Measurements from ENCODE around the gene DLK2.

DLK2 gene

DNA sequence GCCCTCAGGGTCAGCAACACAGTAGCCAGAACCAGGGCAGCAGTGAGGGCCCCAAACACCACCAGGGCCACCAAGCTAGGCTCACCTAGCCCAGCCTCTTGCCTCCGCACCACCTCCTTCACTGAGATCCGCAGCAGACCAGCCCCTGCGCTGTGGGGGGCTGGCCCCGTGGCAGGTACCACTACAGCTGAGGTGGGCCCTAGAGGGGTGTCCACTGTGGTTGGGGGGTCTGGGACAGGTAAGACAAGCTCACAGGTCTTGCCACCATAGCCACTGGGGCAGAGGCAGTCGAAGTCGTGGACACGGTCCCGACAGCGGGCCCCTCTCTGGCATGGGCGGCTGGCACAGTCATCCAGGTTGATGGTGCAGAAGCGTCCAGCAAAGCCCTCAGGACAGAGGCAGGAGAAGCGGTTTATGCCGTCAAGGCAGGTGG, 4.6 kb downstream of the DLK2 start:
- no peak for TF ChIP-seq EZH2phosphoT487 (IDR thresholded peaks at IDR 0.05; ENCODE audit: borderline replicate concordance, low read length)
- TF ChIP-seq, protein P1, sequence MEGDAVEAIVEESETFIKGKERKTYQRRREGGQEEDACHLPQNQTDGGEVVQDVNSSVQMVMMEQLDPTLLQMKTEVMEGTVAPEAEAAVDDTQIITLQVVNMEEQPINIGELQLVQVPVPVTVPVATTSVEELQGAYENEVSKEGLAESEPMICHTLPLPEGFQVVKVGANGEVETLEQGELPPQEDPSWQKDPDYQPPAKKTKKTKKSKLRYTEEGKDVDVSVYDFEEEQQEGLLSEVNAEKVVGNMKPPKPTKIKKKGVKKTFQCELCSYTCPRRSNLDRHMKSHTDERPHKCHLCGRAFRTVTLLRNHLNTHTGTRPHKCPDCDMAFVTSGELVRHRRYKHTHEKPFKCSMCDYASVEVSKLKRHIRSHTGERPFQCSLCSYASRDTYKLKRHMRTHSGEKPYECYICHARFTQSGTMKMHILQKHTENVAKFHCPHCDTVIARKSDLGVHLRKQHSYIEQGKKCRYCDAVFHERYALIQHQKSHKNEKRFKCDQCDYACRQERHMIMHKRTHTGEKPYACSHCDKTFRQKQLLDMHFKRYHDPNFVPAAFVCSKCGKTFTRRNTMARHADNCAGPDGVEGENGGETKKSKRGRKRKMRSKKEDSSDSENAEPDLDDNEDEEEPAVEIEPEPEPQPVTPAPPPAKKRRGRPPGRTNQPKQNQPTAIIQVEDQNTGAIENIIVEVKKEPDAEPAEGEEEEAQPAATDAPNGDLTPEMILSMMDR (IDR thresholded peaks at IDR 0.05; ENCODE audit: low read depth, low read length, poor library complexity, severe bottlenecking): no peak
- Histone ChIP-seq H3K9me2 (replicated peaks; ENCODE audit: control insufficient read depth, low read length) (no peaks in the 10 kb centered on the region), H3K36me3 (ENCODE audit: control insufficient read depth, low read length) (peaks cover 51% of the 10 kb centered on the region), H3K79me2 (ENCODE audit: control insufficient read depth, low read length) (no peaks in the 10 kb centered on the region), H3K27ac (ENCODE audit: low read depth, low read length) (no peak overlapping the region), H4K20me1 (ENCODE audit: control insufficient read depth, insufficient read depth, low read depth, low read length) (no peaks in the 10 kb centered on the region), H3K4me3 (ENCODE audit: low read length) (no peak overlapping the region), H3K27me3 (ENCODE audit: control insufficient read depth, low read length) (peaks cover 1% of the 10 kb centered on the region), H3F3A (ENCODE audit: control insufficient read depth, insufficient read depth) (peaks cover 5% of the 10 kb centered on the region; the same call in 1 of the 2 replicates), H3K9me3 (ENCODE audit: control insufficient read depth, insufficient read depth, low read length) (no peaks in the 10 kb centered on the region), H3K4me2 (ENCODE audit: low read length) (no peak overlapping the region), H3K4me1 (ENCODE audit: control insufficient read depth, low read length) (peaks cover 9% of the 10 kb centered on the region)

DNA sequence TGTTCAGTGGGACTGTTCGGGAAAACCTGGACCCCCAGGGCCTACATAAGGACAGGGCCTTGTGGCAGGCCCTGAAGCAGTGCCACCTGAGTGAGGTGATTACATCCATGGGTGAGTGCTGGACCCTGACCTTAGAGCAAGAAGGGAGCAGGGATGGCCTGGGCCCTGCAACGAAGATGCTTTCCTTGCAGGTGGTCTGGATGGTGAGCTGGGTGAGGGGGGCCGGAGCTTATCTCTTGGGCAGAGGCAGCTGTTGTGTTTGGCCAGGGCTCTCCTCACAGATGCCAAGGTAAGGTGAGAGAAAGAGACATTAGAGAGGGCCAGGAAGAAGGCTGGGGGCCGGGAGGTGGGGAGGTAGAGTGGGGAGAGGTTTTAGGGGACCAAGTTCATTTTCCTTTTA, 6.4 kb downstream of the DLK2 start:
- Histone ChIP-seq H3K27ac (ENCODE audit: low read depth, low read length) (no peak overlapping the region), H3K4me1 (ENCODE audit: control insufficient read depth, low read length) (no peaks in the 10 kb centered on the region), H3K9me3 (ENCODE audit: control insufficient read depth, insufficient read depth, low read length) (no peaks in the 10 kb centered on the region), H3K79me2 (ENCODE audit: control insufficient read depth, low read length) (no peaks in the 10 kb centered on the region), H3K4me2 (ENCODE audit: low read length) (no peak overlapping the region), H3K9me2 (replicated peaks; ENCODE audit: control insufficient read depth, low read length) (no peaks in the 10 kb centered on the region), H3K36me3 (ENCODE audit: control insufficient read depth, low read length) (peaks cover 62% of the 10 kb centered on the region), H3K4me3 (ENCODE audit: low read length) (no peak overlapping the region), H3K27me3 (ENCODE audit: control insufficient read depth, low read length) (no peaks in the 10 kb centered on the region), H3F3A (ENCODE audit: control insufficient read depth, insufficient read depth) (peaks cover 3% of the 10 kb centered on the region; the same call in 1 of the 2 replicates), H4K20me1 (ENCODE audit: control insufficient read depth, insufficient read depth, low read depth, low read length) (no peaks in the 10 kb centered on the region)
- TF ChIP-seq, protein P1 (IDR thresholded peaks at IDR 0.05; ENCODE audit: low read depth, low read length, poor library complexity, severe bottlenecking): no peak
- TF ChIP-seq EZH2phosphoT487 (IDR thresholded peaks at IDR 0.05; ENCODE audit: borderline replicate concordance, low read length): no peak

DNA sequence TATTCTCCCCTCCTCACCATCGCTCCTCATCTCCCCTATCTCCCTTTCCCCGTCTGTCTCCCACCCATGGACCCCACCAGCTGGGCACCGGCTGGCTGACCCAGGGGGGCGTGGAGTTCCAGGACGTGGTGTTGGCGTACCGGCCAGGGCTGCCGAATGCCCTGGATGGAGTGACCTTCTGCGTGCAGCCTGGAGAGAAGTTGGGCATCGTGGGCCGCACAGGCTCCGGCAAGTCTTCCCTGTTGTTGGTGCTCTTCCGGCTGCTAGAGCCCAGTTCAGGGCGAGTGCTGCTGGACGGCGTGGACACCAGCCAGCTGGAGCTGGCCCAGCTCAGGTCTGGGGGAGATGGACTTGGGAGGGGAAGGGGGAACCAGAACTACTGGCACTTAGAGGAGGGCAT, 7.7 kb downstream of the DLK2 start:
- H3K9me3 ChIP-seq (ENCODE audit: control insufficient read depth, insufficient read depth, low read length): no peaks in the 10 kb centered on the region

More for the DNA sequence above, 7.7 kb downstream of the DLK2 start:
- Histone ChIP-seq H3K27me3 (ENCODE audit: control insufficient read depth, low read length) (no peaks in the 10 kb centered on the region), H4K20me1 (ENCODE audit: control insufficient read depth, insufficient read depth, low read depth, low read length) (no peaks in the 10 kb centered on the region), H3K9me2 (replicated peaks; ENCODE audit: control insufficient read depth, low read length) (no peaks in the 10 kb centered on the region), H3K79me2 (ENCODE audit: control insufficient read depth, low read length) (no peaks in the 10 kb centered on the region), H3K36me3 (ENCODE audit: control insufficient read depth, low read length) (peaks cover 67% of the 10 kb centered on the region), H3K27ac (ENCODE audit: low read depth, low read length) (no peak overlapping the region), H3K4me3 (ENCODE audit: low read length) (no peak overlapping the region), H3K4me2 (ENCODE audit: low read length) (no peak overlapping the region), H3F3A (ENCODE audit: control insufficient read depth, insufficient read depth) (no peaks in the 10 kb centered on the region), H3K4me1 (ENCODE audit: control insufficient read depth, low read length) (no peaks in the 10 kb centered on the region)
- no peak for TF ChIP-seq EZH2phosphoT487 (IDR thresholded peaks at IDR 0.05; ENCODE audit: borderline replicate concordance, low read length)
- TF ChIP-seq, protein P1 (IDR thresholded peaks at IDR 0.05; ENCODE audit: low read depth, low read length, poor library complexity, severe bottlenecking): no peak
